AG10803 (cell line): ENCODE results near the gene TSPAN14.

Experiments used
- DNase-seq: peaks from one replicate; pipeline ENCODE4 v3.0.0; 2010; ENCODE audit warnings: low read depth
- H3K4me3 ChIP-seq: 2 replicates; pipeline ENCODE4 v1.5.1; 2011; ENCODE audit warnings: mild to moderate bottlenecking, low read length, control low read depth
- CTCF ChIP-seq: conservative IDR thresholded peaks from 2 replicates; pipeline ENCODE4 v1.5.1; 2011; ENCODE audit warnings: mild to moderate bottlenecking, low read length, control low read depth, inconsistent platforms

TSPAN14 gene

GRCh38 chr10:80442879-80443278, 11.2 kb upstream of the TSPAN14 start:
- no peak for DNase-seq
- no peak overlapping the region for H3K4me3 ChIP-seq
- TF ChIP-seq CTCF, result no peak

GRCh38 chr10:80443531-80443974, 10.6 kb upstream of the TSPAN14 start:
- peak; percentile 35 for DNase-seq
- no peak overlapping the region for H3K4me3 ChIP-seq
- peak; percentile 43 for TF ChIP-seq CTCF

- no peak for TF ChIP-seq CTCF
- DNase-seq, result no peak
- H3K4me3 ChIP-seq, result no peak overlapping the region
Measured at GRCh38 chr10:80444124-80444523, 10.0 kb upstream of the TSPAN14 start.

GRCh38 chr10:80444646-80445319, 9.3 kb upstream of the TSPAN14 start:
- H3K4me3 ChIP-seq, result no peak overlapping the region
- DNase-seq, result peak; percentile 68
- TF ChIP-seq CTCF, result peak; percentile 91

- H3K4me3 ChIP-seq, result no peak overlapping the region
- TF ChIP-seq CTCF, result no peak
- no peak for DNase-seq
Measured at GRCh38 chr10:80447436-80448190, 6.5 kb upstream of the TSPAN14 start.

- no peak for TF ChIP-seq CTCF
- DNase-seq, result no peak
- H3K4me3 ChIP-seq, result no peak overlapping the region
Measured at GRCh38 chr10:80448209-80448942, 5.7 kb upstream of the TSPAN14 start.

GRCh38 chr10:80449520-80449919, 4.6 kb upstream of the TSPAN14 start:
- no peak overlapping the region for H3K4me3 ChIP-seq
- TF ChIP-seq CTCF, result no peak
- DNase-seq, result no peak
